Measurements from ENCODE around the gene AP5Z1.

DNA sequence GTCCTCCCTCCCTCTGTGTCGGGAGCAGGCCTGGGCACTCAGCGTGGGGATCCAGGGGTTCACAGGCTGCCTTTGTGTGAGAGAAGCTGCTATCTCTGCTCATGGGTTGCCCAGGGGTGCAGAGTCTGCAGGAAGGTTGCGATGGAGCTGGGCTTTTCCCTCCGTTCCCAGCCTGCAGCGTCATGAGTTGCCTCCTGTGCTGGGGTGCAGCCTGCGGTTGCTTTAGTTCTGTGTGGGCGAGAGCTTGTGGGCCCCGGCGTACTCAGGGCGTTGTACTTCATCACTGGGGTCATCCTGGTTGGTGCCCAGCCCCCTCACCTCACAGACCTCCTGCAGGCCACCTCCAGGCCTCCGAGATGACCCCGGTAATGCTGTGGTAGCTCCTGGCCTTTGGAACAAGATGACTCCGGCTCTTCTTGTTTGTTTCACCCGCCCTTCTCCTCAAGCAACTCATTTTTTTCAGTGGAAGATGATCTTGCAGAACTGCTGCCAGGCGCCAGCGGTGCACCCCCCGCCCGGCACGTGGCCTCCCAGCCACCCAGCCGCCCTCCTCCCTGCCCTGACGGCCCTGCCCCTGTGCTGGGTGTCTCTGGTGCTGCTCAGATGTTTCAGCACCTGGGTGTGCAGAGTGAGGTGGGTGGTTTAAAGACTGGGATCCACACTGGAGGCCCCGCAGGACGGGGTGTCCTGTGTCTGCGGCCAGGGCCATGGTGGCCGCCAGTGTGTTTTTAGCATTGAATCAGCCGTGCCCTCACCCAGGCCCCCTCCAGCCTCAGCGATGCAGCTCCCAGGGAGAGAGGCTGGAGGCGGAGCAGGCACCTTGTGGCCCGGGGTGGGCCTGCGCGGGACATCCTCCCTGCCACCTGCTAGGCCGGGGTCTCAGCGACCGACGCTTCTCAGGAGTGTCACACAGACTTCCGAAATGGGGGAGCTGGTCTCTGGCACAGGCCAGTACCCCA, 7.2 kb downstream of the AP5Z1 start:
- TF ChIP-seq, protein P1, sequence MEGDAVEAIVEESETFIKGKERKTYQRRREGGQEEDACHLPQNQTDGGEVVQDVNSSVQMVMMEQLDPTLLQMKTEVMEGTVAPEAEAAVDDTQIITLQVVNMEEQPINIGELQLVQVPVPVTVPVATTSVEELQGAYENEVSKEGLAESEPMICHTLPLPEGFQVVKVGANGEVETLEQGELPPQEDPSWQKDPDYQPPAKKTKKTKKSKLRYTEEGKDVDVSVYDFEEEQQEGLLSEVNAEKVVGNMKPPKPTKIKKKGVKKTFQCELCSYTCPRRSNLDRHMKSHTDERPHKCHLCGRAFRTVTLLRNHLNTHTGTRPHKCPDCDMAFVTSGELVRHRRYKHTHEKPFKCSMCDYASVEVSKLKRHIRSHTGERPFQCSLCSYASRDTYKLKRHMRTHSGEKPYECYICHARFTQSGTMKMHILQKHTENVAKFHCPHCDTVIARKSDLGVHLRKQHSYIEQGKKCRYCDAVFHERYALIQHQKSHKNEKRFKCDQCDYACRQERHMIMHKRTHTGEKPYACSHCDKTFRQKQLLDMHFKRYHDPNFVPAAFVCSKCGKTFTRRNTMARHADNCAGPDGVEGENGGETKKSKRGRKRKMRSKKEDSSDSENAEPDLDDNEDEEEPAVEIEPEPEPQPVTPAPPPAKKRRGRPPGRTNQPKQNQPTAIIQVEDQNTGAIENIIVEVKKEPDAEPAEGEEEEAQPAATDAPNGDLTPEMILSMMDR (IDR thresholded peaks at IDR 0.05) = no peak
- TF ChIP-seq POLR2AphosphoS5 (IDR thresholded peaks at IDR 0.05) = no peak
- no peak for TF ChIP-seq POLR2A (IDR thresholded peaks at IDR 0.05; ENCODE audit: low read depth)

Data from esophagus muscularis mucosa (tissue), 3 donors.